GM21381 (cell line): Measurements from ENCODE around the gene C6.

Experiments used
- ATAC-seq: cut with Tn5 transposase; IDR thresholded peaks from one replicate; pipeline ENCODE4 v1.9.1; 2021; ENCODE audit warnings: mild to moderate bottlenecking, moderate library complexity; ENCODE audit not compliant: unreplicated experiment

C6 gene

DNA sequence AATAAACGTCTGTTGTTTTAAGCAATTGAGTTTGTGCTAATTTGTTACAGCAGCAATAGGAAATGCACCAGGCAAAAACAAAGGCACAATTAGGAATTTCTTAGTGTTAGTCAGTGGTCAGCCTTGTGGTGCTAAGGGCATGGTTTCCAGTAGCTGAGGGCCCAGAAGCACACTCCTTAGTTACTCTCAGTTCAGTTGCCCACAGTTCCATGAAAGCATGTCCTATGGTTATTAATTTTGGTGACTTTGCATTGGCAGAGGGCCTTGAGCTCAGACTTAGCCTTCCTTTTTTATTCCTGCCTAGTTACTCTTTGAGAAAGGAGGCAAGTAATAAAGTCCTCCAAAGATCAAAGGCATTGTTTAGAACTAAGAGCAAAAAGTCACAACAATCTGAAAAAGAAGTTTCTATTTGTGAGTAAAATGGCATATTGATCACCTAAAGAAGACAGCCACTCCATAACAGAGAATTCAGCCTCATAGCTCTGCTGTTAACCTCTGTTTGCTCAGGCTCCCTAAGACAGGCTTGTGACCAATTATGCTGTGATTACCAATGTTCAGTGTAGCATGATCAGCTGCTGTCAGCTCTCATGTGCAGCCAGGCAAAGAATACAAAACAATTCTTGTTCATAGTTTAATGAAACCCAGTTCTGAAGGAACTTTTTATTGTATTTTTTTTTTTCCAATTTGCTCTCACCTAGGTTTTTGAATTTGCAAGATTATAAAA, 85.2 kb downstream of the C6 start:
- no peak for ATAC-seq

DNA sequence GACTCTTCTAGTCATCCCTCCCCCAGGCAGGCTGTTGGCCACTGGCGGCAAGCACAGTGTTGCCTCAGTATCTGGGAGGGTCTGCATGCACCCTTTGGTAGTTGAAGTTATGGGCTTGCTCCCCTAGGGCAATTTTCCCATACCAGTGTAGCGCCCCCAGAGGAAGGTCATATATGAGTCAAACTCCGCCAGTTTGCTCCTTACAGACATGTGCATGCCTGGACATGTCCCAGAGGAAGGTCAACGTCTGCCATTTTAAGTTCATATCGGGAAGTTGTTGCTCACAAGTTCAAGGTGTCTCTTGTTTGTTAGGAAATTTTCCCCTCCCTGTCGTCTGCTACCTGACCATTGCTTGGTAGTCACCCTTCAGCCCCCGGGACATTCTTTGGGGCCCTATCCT, 90.9 kb downstream of the C6 start:
- no peak for ATAC-seq

DNA sequence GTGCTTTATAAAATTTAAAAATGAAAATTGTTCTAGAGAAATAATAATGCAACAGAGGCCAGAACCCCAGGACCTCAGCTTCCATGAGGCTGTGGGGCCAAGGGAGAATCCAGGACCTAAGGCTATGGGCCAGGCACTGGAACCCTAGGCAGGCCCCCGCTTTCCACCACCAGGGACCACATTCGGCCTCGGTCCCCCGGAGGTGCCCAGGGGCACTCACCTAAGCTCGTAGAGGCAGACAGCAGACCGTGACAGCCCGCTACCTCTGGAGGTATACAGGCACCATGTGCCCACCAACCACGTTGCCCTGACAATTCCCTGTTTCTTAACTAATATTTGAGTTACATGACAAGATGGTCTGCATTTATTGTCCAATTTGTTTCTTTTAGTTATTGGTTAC, 92.7 kb downstream of the C6 start:
- ATAC-seq, result no peak

DNA sequence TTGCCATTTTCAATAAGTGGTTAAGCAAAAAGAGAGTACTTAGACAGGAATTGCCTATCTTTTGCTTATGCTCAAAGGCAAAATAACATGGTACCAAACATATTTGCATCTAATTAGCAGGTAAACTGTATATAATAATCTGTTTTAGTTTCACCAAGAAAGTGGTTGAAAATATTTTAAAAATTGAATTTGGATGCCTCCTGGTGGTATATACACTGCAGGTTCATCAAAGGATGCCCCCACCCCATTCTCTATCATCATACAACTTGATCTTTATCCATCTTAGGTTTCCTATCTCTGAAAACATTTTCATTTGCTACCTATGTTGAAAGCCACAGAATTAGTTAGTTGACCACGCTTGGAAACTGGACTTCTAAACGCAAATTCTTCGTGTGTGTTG, 95.2 kb downstream of the C6 start:
- no peak for ATAC-seq

DNA sequence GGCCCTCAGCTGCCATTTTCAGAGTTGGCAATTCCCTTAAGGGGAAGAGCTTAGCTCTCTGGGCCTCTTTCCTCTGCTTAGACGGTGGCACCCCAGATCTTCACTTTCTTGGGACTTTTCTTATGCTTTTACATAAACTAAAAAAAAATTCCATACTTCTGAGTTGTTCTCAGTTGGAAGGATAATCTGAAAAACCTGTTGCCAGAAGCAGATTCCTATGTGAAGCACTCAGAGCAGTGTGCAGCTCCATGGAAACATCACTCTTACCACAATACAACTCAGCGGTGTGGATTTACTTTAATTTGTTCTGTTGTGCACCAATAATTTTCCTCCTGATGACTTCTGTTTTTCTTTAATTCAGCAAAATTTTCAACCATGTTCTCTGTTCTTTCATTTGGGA, 98.1 kb downstream of the C6 start:
- ATAC-seq, result no peak

DNA sequence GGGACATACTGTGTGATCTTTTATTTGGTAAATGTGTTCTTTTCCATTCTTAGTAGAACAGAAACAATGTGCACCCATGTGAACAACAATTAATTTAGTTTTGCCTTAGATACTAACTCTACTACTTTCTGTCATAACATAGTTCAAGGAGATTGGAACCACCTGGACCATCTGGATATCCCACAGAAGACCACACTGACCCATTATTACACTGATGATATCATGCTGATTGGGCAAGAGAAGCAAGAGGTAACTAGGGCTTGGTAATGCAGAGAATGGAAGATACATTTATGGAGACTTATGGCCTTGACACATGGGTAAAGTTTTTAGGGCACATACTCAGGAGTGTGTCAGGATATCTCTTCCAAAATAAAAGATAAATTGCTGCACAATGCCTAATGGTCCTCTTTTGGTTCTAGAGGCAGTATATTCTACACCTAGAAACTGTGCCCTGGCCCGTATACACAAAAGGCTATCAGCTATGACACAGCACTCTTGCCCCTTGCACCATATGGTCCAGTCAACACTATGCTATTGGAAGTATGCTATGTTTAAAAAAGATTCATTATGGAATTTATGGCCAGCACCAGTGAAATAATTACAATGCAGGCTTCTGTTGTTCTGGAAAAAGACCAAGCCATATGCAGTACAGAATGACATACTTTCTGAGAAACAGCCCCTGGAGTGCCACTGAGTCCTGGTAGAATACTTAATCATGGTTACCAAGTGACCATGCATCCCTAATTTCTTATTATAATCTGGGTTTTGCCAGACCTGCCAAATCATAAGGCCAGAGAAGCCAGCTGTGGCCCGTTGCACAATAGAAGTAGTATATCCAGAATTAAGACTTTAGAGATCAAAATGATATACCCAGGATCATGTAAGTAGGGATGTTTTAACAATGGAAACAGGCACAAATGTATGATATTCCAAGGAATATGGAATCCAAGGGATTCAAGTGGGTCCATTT, 100.6 kb downstream of the C6 start:
- ATAC-seq, result no peak

DNA sequence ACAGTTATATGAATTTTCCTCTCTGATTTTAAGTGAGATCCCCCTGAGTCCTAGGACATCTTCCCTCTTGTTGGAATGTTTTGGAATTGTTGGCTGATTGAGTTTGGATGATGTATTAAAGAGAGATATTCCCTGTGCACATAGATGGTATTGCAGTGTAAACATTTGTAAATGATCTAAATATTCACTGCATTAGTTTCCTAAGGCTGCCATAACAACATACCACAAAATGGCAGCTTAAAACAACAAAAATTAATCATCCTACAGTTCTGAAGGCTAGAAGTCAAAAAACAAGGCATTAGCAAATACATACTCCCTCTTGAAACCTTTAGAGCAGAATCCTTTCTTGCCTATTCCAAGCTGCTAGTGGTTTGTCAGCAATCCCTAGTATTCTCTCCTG, 104.1 kb downstream of the C6 start:
- no peak for ATAC-seq

DNA sequence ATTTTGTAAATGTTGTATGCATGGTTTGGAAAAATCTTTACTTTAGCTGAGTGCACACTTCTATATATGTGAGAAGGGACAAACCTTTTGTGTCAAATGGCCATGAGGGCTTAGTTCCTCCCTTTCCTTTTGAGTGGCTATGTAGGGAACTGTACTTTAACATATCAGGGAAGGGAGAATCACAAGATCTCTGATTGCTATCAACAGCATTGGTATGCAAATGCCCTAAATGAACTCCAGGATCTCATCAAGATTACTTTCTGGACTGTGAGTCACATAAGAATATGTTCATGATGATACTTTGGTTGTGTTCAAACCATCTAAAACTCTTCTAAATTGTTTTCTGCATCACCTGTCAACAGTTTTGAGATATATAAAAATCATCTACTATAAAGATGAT, 111.0 kb downstream of the C6 start:
- ATAC-seq, result no peak

DNA sequence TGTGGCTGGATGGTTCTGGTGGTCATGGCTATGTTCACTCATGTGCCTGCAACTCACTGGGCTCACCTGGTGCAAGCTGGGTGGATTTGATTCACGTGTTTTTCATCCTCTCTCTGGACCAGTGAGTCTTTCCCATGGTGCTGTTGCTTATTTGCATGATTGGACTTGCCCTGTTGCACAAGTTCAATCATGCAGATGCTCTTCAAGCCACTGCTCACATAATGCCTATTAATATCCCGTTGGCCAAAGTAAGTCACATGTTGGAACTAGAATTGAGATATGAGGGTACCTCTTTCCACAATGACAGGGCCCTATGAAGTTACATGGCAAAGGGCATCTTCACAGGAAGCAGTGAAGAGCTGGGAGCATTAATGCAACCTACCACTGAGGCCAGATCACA, 115.7 kb downstream of the C6 start:
- ATAC-seq, result no peak

DNA sequence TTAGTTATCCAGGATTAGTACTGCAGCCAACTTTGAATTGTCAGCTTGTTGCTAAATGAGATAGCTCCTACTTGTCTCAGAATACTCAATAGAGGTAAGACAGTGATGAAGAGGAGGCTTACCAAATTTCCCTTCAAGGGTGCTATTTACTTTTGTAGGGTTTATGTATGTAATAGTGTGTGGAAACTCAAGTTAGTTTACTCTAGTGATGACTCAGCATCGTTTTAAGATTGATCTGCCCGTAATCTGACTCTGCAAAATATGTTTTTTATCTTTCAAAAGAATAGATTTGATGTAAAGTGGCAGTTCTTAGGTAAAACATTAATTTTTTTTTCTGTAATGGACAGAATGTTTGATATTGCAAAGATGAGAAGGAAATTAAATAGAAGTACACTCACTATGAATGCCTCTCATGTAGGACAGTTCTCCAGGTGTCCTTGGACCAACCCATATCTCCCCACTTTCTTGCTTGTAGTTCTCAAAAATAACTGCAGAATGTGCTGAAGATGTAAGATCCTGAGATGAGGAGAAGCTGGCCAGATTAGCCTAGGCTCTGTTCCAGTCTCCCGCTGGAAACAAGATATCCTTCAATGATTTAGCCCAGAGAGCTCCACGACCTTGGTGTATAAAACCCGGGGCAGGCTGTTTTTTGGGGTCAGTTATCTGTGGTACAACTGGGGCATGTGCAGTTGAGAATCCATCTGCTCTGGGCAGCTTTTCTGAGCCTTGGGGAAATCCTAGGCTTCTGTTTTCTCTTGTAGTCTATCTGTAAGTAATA, 117.8 kb downstream of the C6 start:
- ATAC-seq, result no peak

DNA sequence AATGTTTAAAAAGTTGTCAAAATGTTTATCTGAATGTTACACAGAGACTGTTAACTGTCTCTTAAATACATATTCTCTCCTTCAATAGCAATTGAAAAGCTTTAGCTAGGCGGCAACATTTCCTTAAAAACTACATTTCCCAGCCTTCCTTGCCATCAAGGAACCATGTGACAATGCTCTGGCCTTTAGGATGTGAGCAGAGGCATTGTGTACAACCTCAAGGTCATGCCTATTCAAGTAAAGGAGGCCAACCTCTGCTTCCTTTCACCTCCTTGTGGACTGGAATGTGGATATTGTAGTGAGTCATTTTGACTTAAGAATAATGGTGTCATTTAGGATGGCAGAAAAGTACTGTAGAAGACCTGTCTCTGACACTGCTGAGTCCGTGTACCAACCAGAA, 118.5 kb downstream of the C6 start:
- ATAC-seq, result no peak

DNA sequence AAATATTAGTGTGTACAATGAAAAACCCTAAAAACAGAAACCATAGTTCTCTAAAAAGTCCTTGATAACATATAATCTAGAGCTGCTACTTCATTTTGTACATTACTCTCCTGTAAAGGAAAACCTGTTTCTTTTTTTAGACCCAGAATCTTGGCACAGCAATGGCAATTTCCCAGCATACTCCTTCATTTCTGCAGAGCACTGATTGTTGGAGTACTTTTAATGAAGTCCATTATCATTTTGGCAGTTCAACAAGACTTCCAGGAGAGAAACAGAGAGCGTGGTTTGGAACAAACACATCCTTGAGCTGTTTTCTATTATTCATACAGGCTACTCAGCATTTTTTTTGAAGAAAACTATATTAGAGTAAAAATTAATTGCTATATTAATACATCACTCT, 119.5 kb downstream of the C6 start:
- ATAC-seq, result no peak
